Measurements from ENCODE around the gene MAML3. TPM values are rescaled to one million over a fixed set of nuclear protein-coding genes. Genes with fewer than 3 reads are reported as not detected.

MAML3 gene
- total and polyA plus RNA-seq, 2 of the 13 experiments (the other 11 are each of a cell fraction or from before 2014, with no cell fraction given), result 0.05 to 0.13 TPM

DNA sequence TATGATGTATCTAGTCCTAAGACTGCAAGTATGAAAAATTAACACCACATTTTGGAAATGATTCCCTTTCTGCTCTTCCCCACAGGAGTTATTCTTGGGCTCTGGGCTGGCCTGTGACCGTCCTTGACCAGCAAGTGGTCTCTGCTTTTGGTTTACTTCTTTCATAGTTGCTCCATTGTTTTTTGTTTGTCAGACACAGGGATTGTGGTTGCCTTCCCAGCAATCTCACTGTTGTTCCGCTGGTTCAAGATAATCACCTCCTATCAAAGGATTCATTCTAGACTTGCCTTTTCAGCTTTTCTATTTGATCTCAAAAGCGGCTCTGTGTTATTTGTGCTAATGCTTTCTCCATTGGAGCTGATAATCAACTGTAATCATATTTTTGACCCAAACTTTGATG, 269.5 kb downstream of the MAML3 start (continued):
- TF ChIP-seq, protein P1, sequence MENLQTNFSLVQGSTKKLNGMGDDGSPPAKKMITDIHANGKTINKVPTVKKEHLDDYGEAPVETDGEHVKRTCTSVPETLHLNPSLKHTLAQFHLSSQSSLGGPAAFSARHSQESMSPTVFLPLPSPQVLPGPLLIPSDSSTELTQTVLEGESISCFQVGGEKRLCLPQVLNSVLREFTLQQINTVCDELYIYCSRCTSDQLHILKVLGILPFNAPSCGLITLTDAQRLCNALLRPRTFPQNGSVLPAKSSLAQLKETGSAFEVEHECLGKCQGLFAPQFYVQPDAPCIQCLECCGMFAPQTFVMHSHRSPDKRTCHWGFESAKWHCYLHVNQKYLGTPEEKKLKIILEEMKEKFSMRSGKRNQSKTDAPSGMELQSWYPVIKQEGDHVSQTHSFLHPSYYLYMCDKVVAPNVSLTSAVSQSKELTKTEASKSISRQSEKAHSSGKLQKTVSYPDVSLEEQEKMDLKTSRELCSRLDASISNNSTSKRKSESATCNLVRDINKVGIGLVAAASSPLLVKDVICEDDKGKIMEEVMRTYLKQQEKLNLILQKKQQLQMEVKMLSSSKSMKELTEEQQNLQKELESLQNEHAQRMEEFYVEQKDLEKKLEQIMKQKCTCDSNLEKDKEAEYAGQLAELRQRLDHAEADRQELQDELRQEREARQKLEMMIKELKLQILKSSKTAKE (CRISPR knock-in tag; IDR thresholded peaks at IDR 0.05; ENCODE audit: borderline replicate concordance), result no peak
- TF ChIP-seq, protein P2, sequence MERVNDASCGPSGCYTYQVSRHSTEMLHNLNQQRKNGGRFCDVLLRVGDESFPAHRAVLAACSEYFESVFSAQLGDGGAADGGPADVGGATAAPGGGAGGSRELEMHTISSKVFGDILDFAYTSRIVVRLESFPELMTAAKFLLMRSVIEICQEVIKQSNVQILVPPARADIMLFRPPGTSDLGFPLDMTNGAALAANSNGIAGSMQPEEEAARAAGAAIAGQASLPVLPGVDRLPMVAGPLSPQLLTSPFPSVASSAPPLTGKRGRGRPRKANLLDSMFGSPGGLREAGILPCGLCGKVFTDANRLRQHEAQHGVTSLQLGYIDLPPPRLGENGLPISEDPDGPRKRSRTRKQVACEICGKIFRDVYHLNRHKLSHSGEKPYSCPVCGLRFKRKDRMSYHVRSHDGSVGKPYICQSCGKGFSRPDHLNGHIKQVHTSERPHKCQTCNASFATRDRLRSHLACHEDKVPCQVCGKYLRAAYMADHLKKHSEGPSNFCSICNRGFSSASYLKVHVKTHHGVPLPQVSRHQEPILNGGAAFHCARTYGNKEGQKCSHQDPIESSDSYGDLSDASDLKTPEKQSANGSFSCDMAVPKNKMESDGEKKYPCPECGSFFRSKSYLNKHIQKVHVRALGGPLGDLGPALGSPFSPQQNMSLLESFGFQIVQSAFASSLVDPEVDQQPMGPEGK (CRISPR knock-in tag; IDR thresholded peaks at IDR 0.05), result no peak
- no peak for TF ChIP-seq TMF1 (CRISPR knock-in tag; IDR thresholded peaks at IDR 0.05; ENCODE audit: low read depth)
- no peak for TF ChIP-seq MLLT10 (CRISPR knock-in tag; IDR thresholded peaks at IDR 0.05)
- no peak for TF ChIP-seq GTF2F1 (IDR thresholded peaks at IDR 0.05; ENCODE audit: low read length)
- TF ChIP-seq, protein P3, sequence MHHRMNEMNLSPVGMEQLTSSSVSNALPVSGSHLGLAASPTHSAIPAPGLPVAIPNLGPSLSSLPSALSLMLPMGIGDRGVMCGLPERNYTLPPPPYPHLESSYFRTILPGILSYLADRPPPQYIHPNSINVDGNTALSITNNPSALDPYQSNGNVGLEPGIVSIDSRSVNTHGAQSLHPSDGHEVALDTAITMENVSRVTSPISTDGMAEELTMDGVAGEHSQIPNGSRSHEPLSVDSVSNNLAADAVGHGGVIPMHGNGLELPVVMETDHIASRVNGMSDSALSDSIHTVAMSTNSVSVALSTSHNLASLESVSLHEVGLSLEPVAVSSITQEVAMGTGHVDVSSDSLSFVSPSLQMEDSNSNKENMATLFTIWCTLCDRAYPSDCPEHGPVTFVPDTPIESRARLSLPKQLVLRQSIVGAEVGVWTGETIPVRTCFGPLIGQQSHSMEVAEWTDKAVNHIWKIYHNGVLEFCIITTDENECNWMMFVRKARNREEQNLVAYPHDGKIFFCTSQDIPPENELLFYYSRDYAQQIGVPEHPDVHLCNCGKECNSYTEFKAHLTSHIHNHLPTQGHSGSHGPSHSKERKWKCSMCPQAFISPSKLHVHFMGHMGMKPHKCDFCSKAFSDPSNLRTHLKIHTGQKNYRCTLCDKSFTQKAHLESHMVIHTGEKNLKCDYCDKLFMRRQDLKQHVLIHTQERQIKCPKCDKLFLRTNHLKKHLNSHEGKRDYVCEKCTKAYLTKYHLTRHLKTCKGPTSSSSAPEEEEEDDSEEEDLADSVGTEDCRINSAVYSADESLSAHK (CRISPR knock-in tag; IDR thresholded peaks at IDR 0.05; ENCODE audit: borderline replicate concordance), result no peak
- TF ChIP-seq ZNF773 (CRISPR knock-in tag; IDR thresholded peaks at IDR 0.05; ENCODE audit: borderline replicate concordance), result no peak
- no peak for TF ChIP-seq ZNF446 (CRISPR knock-in tag; IDR thresholded peaks at IDR 0.05)
- TF ChIP-seq TOE1 (CRISPR knock-in tag; IDR thresholded peaks at IDR 0.05), result no peak
- no peak for TF ChIP-seq ZNF674 (CRISPR knock-in tag; IDR thresholded peaks at IDR 0.05; ENCODE audit: low read depth)
- TF ChIP-seq, protein P4, sequence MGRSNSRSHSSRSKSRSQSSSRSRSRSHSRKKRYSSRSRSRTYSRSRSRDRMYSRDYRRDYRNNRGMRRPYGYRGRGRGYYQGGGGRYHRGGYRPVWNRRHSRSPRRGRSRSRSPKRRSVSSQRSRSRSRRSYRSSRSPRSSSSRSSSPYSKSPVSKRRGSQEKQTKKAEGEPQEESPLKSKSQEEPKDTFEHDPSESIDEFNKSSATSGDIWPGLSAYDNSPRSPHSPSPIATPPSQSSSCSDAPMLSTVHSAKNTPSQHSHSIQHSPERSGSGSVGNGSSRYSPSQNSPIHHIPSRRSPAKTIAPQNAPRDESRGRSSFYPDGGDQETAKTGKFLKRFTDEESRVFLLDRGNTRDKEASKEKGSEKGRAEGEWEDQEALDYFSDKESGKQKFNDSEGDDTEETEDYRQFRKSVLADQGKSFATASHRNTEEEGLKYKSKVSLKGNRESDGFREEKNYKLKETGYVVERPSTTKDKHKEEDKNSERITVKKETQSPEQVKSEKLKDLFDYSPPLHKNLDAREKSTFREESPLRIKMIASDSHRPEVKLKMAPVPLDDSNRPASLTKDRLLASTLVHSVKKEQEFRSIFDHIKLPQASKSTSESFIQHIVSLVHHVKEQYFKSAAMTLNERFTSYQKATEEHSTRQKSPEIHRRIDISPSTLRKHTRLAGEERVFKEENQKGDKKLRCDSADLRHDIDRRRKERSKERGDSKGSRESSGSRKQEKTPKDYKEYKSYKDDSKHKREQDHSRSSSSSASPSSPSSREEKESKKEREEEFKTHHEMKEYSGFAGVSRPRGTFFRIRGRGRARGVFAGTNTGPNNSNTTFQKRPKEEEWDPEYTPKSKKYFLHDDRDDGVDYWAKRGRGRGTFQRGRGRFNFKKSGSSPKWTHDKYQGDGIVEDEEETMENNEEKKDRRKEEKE (IDR thresholded peaks at IDR 0.05), result no peak
- TF ChIP-seq ZNF232 (CRISPR knock-in tag; IDR thresholded peaks at IDR 0.05; ENCODE audit: borderline replicate concordance), result no peak
- TF ChIP-seq KDM3A (CRISPR knock-in tag; IDR thresholded peaks at IDR 0.05; ENCODE audit: low read depth), result no peak
- TF ChIP-seq, protein P5, sequence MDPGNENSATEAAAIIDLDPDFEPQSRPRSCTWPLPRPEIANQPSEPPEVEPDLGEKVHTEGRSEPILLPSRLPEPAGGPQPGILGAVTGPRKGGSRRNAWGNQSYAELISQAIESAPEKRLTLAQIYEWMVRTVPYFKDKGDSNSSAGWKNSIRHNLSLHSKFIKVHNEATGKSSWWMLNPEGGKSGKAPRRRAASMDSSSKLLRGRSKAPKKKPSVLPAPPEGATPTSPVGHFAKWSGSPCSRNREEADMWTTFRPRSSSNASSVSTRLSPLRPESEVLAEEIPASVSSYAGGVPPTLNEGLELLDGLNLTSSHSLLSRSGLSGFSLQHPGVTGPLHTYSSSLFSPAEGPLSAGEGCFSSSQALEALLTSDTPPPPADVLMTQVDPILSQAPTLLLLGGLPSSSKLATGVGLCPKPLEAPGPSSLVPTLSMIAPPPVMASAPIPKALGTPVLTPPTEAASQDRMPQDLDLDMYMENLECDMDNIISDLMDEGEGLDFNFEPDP (CRISPR knock-in tag; conservative IDR thresholded peaks at IDR 0.05), result no peak
- TF ChIP-seq ZNF207 (IDR thresholded peaks at IDR 0.05; ENCODE audit: borderline replicate concordance), result no peak
- TF ChIP-seq ZNF441 (CRISPR knock-in tag; IDR thresholded peaks at IDR 0.05; ENCODE audit: borderline replicate concordance), result no peak
- no peak for TF ChIP-seq ZC3H4 (CRISPR knock-in tag; IDR thresholded peaks at IDR 0.05; ENCODE audit: borderline replicate concordance)
- TF ChIP-seq U2AF1 (optimal IDR thresholded peaks at IDR 0.05; ENCODE audit: low read depth, low read length), result no peak
- no peak for TF ChIP-seq AGO2 (optimal IDR thresholded peaks at IDR 0.05; ENCODE audit: low read depth, low read length)
- TF ChIP-seq ZNF121 (CRISPR knock-in tag; IDR thresholded peaks at IDR 0.05), result no peak
- TF ChIP-seq ZNF264 (CRISPR knock-in tag; IDR thresholded peaks at IDR 0.05), result no peak

All from HepG2 (cell line).